NCI-H446 (cell line): Measurements from ENCODE around the gene IRF2.

Source experiments
- DNase-seq, 2 experiments: peaks; one replicate each; lab custom pipeline; 2025; lab: John Stamatoyannopoulos, UW

The IRF2 gene

DNA sequence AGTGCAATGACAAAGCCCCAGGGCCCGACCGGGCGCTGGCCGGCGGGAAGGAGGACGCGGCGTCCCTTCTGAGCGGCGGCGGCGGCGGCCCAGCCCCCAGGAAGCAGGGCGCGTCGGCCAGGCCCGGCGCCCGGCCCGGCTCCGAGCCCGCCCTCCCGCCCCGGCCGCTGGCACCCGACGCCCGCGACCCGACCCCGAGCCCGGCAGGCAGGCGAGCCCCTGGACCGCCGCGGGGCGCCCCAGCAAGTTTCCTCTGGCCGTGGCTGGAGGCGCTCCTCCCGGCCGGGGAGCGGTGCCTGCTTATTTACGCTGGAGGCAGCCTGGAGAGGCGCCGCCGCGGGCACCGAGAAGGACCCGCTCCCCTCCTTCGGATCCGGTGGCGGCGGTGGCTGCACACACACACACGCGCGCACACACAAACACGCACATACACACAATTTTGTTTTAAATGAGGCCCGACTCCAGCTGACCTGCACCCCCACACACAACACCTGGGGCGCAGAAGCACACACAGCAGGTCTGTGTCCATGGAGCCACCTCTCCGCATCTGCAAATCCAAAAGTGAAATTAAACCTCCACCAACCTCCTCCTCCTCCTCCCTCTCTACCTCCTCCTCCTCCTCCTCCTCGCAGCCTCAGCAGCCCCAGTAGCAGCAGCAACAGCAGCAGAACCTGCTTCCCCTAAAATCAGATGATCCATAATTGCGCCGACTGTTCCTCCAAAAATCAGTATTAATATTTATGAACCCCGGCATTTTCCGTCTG, 669 bp downstream of the IRF2 start:
- DNase-seq, result no peak

DNA sequence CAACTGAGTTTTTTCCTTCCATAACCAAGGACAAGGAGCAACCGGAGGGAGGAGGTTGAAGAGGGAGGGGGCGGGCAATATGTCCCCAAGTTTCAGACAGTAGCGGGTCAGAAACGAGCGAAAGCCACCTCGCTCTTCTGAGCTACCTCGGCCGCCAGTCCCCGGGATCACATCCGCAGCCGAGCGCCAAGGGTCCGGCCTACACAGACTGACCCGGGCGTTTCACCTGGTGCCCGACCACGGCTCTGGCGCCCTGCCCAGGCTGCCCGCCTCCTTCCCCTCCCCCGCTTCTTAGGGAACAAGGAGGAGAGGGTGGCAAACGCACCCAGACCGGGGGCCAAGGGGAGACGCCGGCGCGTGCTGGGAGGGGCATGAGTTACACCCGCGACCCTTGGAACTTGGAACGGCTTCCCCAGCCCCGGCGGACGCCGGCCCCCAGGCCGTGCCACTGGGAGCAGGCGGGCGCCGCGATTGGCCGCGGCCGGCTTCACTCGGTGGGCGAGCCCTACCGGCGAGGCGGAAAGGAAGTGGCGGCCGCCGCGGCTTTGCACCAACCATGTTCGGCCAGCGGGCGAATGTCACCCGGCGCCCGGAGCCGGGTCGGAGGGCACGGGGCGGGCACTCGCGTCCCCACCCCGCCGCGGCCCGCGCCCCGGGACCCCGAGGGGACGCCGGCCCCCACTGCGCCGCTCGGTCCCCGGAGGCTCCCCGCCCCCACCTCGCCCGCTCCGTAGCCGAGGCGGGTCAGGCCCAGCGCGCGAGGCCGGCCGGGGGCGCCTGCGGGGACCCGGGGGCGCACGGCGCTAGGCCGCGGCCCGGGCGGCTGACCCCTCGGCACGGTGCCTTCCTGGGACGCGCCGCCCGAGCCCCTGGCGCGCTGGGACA, 1.5 kb downstream of the IRF2 start:
- DNase-seq, result no peak

- DNase-seq, result no peak
These were observed 2.3 kb downstream of the IRF2 start for GRCh38 chr4:184471881-184472613.

DNA sequence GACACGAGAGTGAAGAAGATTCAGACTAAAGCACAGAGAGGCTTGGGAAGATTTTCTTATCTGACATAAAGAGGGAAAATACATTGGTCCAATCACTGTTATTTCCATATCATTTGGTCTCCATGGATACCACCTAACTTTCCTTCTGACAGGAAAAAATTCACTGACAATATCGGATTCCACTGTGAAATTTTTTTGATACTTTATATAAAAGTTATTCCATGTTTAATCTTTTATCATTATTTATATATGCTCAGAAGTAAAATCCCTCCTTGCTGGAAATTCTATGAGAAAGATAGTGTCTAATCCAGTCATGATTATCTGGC, 3.6 kb downstream of the IRF2 start:
- no peak for DNase-seq

DNA sequence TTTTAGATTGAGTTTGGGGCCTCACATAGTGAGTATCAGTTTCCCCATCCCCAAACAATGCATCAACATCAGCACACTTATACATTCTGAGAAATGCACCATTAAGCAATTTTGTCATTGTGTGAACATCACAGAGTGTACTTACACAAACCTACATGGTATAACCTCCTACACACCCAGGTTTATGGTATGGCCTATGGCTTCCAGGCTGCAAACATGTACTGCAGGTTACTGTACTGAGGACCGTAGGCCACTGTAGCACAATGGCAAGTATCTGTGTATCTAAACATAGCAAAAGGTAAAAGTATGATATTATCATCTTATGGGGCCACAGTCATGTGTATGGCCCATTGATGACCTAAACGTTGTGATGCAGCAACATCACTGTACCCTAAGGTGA, 7.7 kb downstream of the IRF2 start:
- DNase-seq, result no peak

DNA sequence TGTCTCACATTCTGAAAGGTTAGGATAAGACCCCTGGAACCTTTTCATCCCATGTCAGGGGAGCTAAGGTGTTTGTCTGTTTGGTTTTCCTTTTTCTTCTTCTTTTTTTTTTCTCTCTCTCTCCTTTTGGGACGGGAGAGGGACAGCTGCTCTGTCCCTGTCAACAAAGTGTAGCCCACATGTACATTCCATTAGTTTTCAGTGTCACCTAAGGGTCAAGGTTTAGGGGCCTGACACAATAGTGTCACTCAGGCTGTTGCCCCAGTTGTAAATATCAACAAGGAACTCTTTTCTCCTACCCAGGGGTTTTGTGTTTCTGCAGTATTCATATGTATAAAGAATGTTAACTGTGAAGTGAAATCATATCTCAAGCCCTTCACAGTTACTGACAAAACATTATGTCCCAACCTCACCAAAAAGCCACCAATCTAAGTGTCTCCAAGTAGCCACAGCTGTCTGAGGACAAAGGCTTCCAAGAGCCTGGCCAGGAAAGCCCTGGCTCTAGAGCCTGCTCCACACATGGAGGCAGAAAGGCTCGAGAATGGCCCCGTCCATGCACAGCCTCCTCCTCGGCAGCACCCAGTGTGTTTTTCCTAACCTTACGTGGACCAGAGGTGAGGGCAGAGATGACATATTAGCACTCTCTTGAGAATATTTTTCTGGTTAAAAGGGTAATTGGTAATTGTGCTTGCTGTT, 9.4 kb downstream of the IRF2 start:
- no peak for DNase-seq

DNA sequence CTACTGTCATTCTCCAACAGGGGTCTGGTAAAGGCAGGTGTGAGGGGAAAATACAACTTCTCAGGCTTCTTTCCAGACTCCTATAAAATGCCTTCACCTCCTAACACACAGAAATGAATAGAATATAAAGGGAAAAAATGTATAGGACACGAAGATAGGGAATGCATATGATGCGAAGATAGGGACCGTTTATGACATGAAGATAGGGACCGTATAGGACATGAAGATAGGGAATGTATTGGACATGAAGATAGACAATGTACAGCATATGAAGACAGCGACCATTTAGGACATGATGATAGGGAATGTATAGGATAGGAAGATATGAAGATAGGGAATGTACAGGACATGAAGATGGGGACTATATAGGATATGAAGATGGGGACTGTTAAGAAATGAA, 10.5 kb downstream of the IRF2 start:
- DNase-seq, result no peak

GRCh38 chr4:184463158-184463557, 11.2 kb downstream of the IRF2 start:
- DNase-seq, result no peak

GRCh38 chr4:184462724-184463123, 11.6 kb downstream of the IRF2 start:
- no peak for DNase-seq

DNA sequence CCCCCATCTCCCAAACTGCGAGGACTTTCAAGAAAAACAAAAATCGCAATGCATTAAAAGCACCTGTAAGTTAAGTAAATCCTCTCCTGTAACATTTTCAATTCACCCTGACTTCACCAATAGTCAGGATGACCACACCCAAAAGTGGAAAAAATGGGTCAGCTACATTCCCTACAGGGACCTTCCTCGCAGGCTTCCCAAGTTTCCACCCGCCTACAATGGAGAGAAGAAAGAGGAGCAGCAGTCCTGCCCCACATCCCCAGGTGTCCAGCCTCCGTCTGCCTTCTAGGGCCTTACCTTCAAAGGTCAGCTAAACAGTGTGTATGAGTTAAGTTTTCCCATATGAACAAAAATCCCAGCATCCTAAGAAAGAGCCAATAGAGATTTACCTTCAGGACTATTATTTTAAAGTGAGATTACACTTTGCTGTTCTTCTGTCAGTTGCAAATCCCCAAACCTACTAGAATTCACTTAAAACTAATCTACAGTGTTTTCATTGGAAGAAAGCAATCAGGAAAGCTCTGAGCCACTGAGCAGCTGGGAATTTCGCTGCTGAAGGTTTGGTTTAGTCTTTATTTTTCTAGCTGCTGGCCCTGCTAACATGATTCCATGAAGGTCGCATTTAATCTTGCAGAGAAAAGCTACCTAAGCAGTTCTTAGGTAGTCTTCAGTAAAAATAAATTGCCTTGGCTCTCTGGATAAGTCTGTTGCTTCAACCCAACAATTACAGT, 12.5 kb downstream of the IRF2 start:
- DNase-seq, result no peak

DNA sequence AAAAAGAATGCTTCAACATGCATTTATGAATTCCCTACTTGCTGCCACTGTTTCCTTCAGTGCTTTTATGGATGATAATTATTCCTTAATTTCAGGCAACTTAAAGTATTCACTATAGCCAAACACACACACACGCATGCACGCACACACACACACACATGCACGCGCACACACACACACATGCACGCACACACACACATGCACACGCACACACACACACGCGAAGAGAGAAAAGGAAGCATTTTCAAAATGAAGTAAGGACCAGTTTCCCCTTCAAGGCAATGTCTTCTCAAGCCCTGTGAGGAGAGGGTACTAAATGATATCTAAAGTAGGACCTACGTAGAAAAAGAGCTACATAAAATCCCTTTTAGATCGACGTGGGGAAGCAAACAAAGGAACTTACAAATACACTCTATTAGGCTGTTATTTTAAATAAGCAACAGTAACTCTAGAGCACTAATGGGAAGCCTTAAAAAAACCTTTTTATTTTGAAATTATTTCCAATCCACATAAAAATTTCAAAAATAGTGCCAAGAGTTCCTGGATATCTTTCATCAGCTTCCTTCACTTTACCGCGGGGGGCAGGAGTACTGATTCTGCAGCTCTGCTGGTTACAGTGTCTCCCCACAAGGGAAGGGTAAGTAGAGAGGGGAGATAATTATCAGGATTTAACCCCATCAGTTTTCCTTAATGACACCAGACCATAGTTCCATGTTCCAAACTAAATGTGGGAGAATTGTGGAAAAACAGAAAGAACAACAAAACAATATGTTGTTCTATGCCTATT, 13.7 kb downstream of the IRF2 start:
- no peak for DNase-seq

DNA sequence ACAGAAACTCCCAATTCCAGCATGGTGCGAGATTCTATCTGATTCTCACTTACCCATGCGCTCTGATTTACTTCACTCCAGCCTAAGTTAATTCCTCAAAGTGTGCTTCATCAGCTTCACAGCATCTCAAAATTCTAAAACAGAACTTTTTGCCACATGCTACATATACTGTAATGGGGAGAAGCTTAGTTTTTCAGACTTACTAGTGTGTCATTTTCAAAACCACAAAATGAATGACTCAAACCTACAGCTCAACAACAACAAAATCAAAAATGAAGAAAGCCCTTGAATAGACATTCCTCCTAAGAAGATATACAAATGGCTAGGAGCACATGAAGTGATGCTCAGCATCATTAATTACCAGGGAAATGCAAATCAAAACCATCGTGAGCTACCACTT, 14.9 kb downstream of the IRF2 start:
- DNase-seq, result no peak

GRCh38 chr4:184457535-184458249, 16.7 kb downstream of the IRF2 start:
- no peak for DNase-seq

- no peak for DNase-seq
These were observed 18.0 kb downstream of the IRF2 start for GRCh38 chr4:184456337-184456736.

DNA sequence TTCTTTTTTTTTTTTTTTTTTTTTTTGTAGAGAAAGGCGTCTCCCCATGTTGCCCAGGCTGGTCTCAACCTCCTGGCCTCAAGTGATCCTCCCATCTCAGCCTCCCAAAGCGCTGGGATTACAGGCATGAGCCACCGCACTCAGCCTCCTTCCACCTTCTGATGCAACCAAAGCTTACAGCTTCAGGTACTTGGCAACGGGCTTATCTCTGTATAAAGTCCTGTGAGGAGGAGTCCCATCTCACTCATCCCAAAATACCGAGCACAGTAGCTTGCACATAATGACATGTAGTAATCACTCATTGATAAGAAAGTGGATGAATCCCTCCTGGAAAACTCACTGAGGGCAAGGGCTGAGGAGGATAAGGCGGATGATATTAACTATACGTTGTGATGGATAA, 19.1 kb downstream of the IRF2 start:
- no peak for DNase-seq

GRCh38 chr4:184453365-184454160, 20.8 kb downstream of the IRF2 start:
- DNase-seq, result no peak

DNA sequence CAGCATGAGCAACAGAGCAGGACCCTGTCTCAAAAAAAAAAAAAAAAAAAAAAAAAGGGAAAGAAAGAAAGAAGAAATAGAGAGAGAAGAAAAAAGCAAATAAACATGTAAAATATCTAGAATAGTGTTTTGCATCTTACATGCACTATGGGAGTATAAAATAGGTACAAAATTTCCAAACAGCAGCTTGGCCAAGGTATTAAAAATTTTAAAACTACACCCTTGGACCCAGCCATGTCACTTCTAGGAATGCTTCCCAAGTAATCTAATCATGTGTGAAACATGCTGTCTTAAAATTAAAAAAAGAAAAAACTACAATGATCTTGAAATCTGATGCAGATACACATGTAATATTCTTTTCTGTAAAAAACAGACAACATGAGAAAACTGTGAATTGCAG, 21.6 kb downstream of the IRF2 start:
- no peak for DNase-seq

GRCh38 chr4:184451726-184452125, 22.6 kb downstream of the IRF2 start:
- no peak for DNase-seq
